Right ventricle myocardium inferior (tissue), 1 donor: ENCODE measurements around the gene C1orf74. TPM values are rescaled to one million over a fixed set of nuclear protein-coding genes. Genes with fewer than 3 reads are reported as not detected.

Experiments
- ATAC-seq: fragments of 200-7000 bp; cut with Tn5 transposase; one replicate; pipeline ENCODE4 v1.9.1; 2020; ENCODE audit warnings: mild to moderate bottlenecking, moderate library complexity
- DNase-seq: peaks from one replicate; pipeline ENCODE4 v3.0.0; 2021; ENCODE audit errors: missing footprints
- intact Hi-C: fragments of 100-400 bp; cut with DNase I; formaldehyde crosslinking; loops from one replicate; pipeline ENCODE4 v1.11.0; 2022
- total RNA-seq: library from RNA; stranded (reverse); fragmentation: NEBNext Ultra II Directional; extraction: Animal tissue kit (Norgen Biotek cat#: 25700); gene quantifications from one replicate; pipeline ENCODE4 v1.2.1, GENCODE V29; 2021
- donor health status: DM: no; HTN: yes; CAD: no; lungs with severe emphysema.

The C1orf74 gene
- total RNA-seq, 1 donor from 2014 or later, result 1.8 TPM

- intact Hi-C loops, result no loop called here
- no peak for ATAC-seq
Observed at GRCh38 chr1:209755256-209755655, 29.1 kb downstream of the C1orf74 start.

GRCh38 chr1:209752890-209753289 lies 31.5 kb downstream of the C1orf74 start:
- DNase-seq (no peak), ATAC-seq (no peak)
- intact Hi-C loops, result no loop called here

More at GRCh38 chr1:209755256-209755655, 29.1 kb downstream of the C1orf74 start:
- DNase-seq, result no peak

- DNase-seq (no peak), ATAC-seq (no peak)
- intact Hi-C loops, result no loop called here
Observed at GRCh38 chr1:209751627-209752231, 32.6 kb downstream of the C1orf74 start.

GRCh38 chr1:209749670-209750323 lies 34.6 kb downstream of the C1orf74 start:
- DNase-seq (no peak), ATAC-seq (no peak)
- intact Hi-C loops, result loop anchor here (5.0 kb wide), 4 partner anchors 33 to 157 kb away; partner anchors contain the start of gene C1orf74

- DNase-seq (no peak), ATAC-seq (no peak)
- intact Hi-C loops, result loop anchor here (5.0 kb wide), 4 partner anchors 33 to 157 kb away; partner anchors contain the start of gene C1orf74
Observed at GRCh38 chr1:209749205-209749604, 35.2 kb downstream of the C1orf74 start.

- DNase-seq (no peak), ATAC-seq (no peak)
- intact Hi-C loops, result loop anchor here (1.0 to 5.0 kb wide), 5 partner anchors 34 to 172 kb away; partner anchors contain the start of gene C1orf74
Observed at GRCh38 chr1:209748620-209749019, 35.7 kb downstream of the C1orf74 start.

GRCh38 chr1:209747580-209748262 lies 36.6 kb downstream of the C1orf74 start:
- peak; percentile 96 for ATAC-seq
- peak; percentile 93 for DNase-seq
- intact Hi-C loops, result loop anchor here (1.0 to 5.0 kb wide), 6 partner anchors 35 to 171 kb away; partner anchors contain the start of gene C1orf74

GRCh38 chr1:209746451-209747165 lies 37.8 kb downstream of the C1orf74 start:
- DNase-seq (no peak), ATAC-seq (no peak)
- intact Hi-C loops, result loop anchor here (2.0 to 5.0 kb wide), 5 partner anchors 36 to 154 kb away; partner anchors contain the start of gene C1orf74

- ATAC-seq, result peak; percentile 22
- intact Hi-C loops, result loop anchor here (2.0 kb wide), 1 partner anchor 100 kb away; no protein-coding TSS in a partner anchor
Observed at GRCh38 chr1:209743145-209743482, 41.2 kb downstream of the C1orf74 start.

GRCh38 chr1:209742409-209743144 lies 41.8 kb downstream of the C1orf74 start:
- intact Hi-C loops, result loop anchor here (2.0 kb wide), 1 partner anchor 100 kb away; no protein-coding TSS in a partner anchor
- peak; percentile 65 for ATAC-seq
- no peak for DNase-seq

More at GRCh38 chr1:209743145-209743482, 41.2 kb downstream of the C1orf74 start:
- peak; percentile 72 for DNase-seq

GRCh38 chr1:209741889-209742288 lies 42.5 kb downstream of the C1orf74 start:
- ATAC-seq, result peak; percentile 85
- intact Hi-C loops, result loop anchor here (2.0 kb wide), 1 partner anchor 99 kb away; no protein-coding TSS in a partner anchor
- no peak for DNase-seq

GRCh38 chr1:209741193-209741592 lies 43.2 kb downstream of the C1orf74 start:
- ATAC-seq, result no peak
- intact Hi-C loops, result no loop called here

GRCh38 chr1:209738270-209738669 lies 46.1 kb downstream of the C1orf74 start:
- intact Hi-C loops, result no loop called here
- DNase-seq, result no peak
- no peak for ATAC-seq

More at GRCh38 chr1:209741193-209741592, 43.2 kb downstream of the C1orf74 start:
- DNase-seq, result no peak

- no peak for ATAC-seq
- intact Hi-C loops, result no loop called here
- DNase-seq, result no peak
Observed at GRCh38 chr1:209737118-209737505, 47.2 kb downstream of the C1orf74 start.

- no peak for DNase-seq
- no peak for ATAC-seq
Observed at GRCh38 chr1:209736490-209737117, 47.8 kb downstream of the C1orf74 start.

GRCh38 chr1:209733409-209734192 lies 50.8 kb downstream of the C1orf74 start:
- no peak for DNase-seq
- peak; percentile 72 for ATAC-seq
- intact Hi-C loops, result no loop called here

More at GRCh38 chr1:209736490-209737117, 47.8 kb downstream of the C1orf74 start:
- intact Hi-C loops, result no loop called here

- ATAC-seq, result no peak
- no peak for DNase-seq
- intact Hi-C loops, result no loop called here
Observed at GRCh38 chr1:209732725-209733124, 51.6 kb downstream of the C1orf74 start.
